Heart left ventricle (tissue), 13 donors: ENCODE data around the gene ITGA5.

ENCODE experiments used
- CTCF ChIP-seq, 12 donors: fragments of 200-600 bp; sonication (generic) in 4 of 12; IDR thresholded peaks; one replicate each; pipeline versions ENCODE4 v1.5.0 to v1.8.0; 2018 to 2022; ENCODE audit warnings: antibody characterized with exemption in 12 of 12, mild to moderate bottlenecking in 5 of 12
- POLR2A ChIP-seq, 2 donors: fragments of 450-650 bp; IDR thresholded peaks; one replicate each; pipeline ENCODE4 v1.6.1; 2017; ENCODE audit warnings: antibody characterized with exemption in 2 of 2, mild to moderate bottlenecking in 2 of 2, moderate library complexity in 2 of 2
- donor health status: ischemic (EF 13 %, LVEDD 7.1; RV severe dilation, severe dysfunction).
- donor health status: DM: no; HTN: yes; CAD: no.
- donor health status: DM: no; HTN: no; CAD: no.
- donor health status: ischemic (EF 25% LVEDD 6.9; RV normal size, moderate dysfunction).
- donor health status: ischemic (EF 25% LVEDD 5.7; RV mildly dilated, moderate dysfunction).
- donor health status: ischemic (EF 35%, LVEDD 5.7; RV mildly dilated, moderate dysfunction).
- donor health status: nonischemic (EF 11% LVEDD 7.7; RV severe dilation, severe dysfunction).
- donor health status: DM: yes; HTN: yes; CAD: no.
- donor health status: PGD.
- donor health status: ischemic (EF 29% LVEDD 5.4; RV normal size, mild dysfunction).
- donor health status: nonischemic (EF 23%, LVEDD 6.1; RV moderate dilation, normal function).

GRCh38 chr12:54394281-54394719 lies 24.8 kb downstream of the ITGA5 start:
- TF ChIP-seq CTCF (IDR thresholded peaks at IDR 0.05) (peak; percentile 47 to 77 (median 70)), POLR2A (IDR thresholded peaks at IDR 0.05) (no peak)
